Activated CD4-positive, CD25-positive, alpha-beta regulatory T cell treated with anti-CD3 and anti-CD28 coated beads, Interleukin-2, amount 50 U/mL, for 72 hours (primary cell): ENCODE data around the gene KDM8.
A peak's percentile ranks its signal among the peaks of the same experiment; 100 is the strongest.
"Not testable (repeated sequence)": the region's sequence is repeated elsewhere in the genome, so short reads cannot be mapped to it uniquely, and the experiment has no call there.

Experiments used
- DNase-seq: peaks from one replicate; pipeline ENCODE4 v3.0.0; 2021

The KDM8 gene

GRCh38 chr16:27245276-27246172 is 42.2 kb downstream of the KDM8 start:
- DNase-seq = peak; percentile 39

GRCh38 chr16:27246439-27246838 is 43.1 kb downstream of the KDM8 start:
- peak; percentile 28 for DNase-seq

- not testable (repeated sequence) for DNase-seq
Observed at GRCh38 chr16:27247076-27247475, 43.8 kb downstream of the KDM8 start.

- DNase-seq = no peak
Observed at GRCh38 chr16:27248036-27248435, 44.7 kb downstream of the KDM8 start.

GRCh38 chr16:27248886-27249285 is 45.6 kb downstream of the KDM8 start:
- peak; percentile 13 for DNase-seq

- no peak for DNase-seq
Observed at GRCh38 chr16:27251541-27252205, 48.3 kb downstream of the KDM8 start.

GRCh38 chr16:27252206-27252585 is 48.9 kb downstream of the KDM8 start:
- no peak for DNase-seq

- peak; percentile 31 for DNase-seq
Observed at GRCh38 chr16:27253526-27253930, 50.2 kb downstream of the KDM8 start.

- DNase-seq = peak; percentile 18
Observed at GRCh38 chr16:27254262-27254811, 51.0 kb downstream of the KDM8 start.

- DNase-seq = no peak
Observed at GRCh38 chr16:27256861-27257260, 53.5 kb downstream of the KDM8 start.

GRCh38 chr16:27257271-27257670 is 53.9 kb downstream of the KDM8 start:
- peak; percentile 29 for DNase-seq

- DNase-seq = no peak
Observed at GRCh38 chr16:27258241-27258734, 55.0 kb downstream of the KDM8 start.

GRCh38 chr16:27259710-27260109 is 56.4 kb downstream of the KDM8 start:
- DNase-seq = no peak

- DNase-seq = not testable (repeated sequence)
Observed at GRCh38 chr16:27262904-27263423, 59.6 kb downstream of the KDM8 start.

- peak; percentile 11 for DNase-seq
Observed at GRCh38 chr16:27264151-27264550, 60.8 kb downstream of the KDM8 start.

- DNase-seq = no peak
Observed at GRCh38 chr16:27265982-27266381, 62.7 kb downstream of the KDM8 start.

GRCh38 chr16:27267037-27267677 is 63.8 kb downstream of the KDM8 start:
- no peak for DNase-seq

GRCh38 chr16:27268376-27269299 is 65.3 kb downstream of the KDM8 start, which contains the start of gene NSMCE1:
Gene NSMCE1, minus strand, starts transcription at chr16:27268772. Its CDS starts 11,202 bp downstream, at chr16:27257570.
- peak; percentile 99 for DNase-seq

GRCh38 chr16:27269300-27270150 is 66.2 kb downstream of the KDM8 start:
- DNase-seq = peak; percentile 25

GRCh38 chr16:27270349-27270748 is 67.0 kb downstream of the KDM8 start:
- peak; percentile 16 for DNase-seq
